ENCODE data around the gene SKI.

Gene SKI

DNA sequence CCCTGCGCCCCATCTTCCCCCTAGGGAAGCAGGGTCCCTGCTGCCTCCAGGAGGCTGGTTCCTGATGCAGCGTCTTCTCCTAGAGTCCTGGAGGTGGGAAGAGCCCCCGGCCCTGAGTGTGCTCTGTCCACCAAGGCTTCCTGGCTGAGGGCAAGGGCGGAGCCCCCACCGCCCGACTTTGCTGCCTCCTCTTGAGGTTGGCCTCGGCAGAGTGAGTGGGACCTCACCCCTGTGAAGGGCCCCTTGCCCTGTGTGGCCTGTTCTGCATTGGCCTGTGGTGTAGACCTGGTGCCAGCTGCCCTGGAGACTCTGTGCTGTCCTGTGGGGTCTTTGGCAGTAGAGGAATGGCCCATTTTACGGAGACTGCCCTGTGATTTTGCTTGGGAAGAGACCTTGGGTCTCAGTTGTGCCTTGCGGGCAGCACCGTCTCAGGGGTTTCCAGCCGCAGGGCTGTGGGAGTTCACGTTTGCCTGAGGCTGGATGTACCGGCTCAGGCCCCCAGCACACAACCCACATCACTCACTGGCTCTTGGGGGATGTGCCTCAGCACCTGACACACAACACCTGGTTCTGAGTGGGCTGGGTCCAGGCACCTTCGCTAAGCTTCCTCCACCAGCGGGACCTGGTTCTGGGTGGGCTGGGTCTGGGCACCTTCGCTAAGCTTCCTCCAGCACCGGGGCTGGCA is 73.6 kb downstream of the SKI start:
- TF ChIP-seq CTCF (IDR thresholded peaks at IDR 0.05; ENCODE audit: borderline replicate concordance, insufficient read depth, low read depth, low read length): no peak
- no peak overlapping the region for H3K4me3 ChIP-seq (ENCODE audit: low read depth, low read length)

DNA sequence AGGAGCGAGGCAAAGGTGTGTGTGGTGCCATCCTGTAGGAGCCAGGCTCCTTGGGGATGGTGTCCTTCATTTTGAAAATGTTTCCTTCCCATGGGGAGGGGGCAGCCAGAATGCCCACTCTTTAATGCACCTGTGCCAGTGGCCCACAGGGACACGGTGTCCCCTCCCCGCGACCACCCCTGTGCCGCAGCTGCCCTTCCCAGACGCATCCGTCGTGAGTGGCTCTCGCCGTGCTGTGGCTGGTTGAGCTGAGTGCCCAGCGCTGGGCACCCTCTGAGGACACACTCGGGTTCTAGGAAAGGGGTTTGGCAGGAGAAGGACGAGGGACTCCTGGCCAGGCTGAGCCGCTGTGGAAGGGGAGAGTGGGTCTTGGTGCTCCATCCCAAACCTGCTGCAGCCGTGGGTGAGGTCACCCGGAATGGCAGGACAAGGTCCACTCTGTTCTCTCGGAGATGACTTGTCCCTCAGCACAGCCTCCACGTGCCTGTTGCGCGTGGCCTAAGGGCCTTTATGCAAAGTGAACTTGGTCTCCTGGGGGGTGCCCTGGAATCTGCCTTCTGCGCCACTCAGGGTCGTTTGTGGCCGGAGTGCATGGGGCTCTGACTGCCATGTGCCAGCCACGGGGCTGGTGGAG is 74.3 kb downstream of the SKI start:
- H3K4me3 ChIP-seq (ENCODE audit: low read depth, low read length): no peak overlapping the region
- no peak for TF ChIP-seq CTCF (IDR thresholded peaks at IDR 0.05; ENCODE audit: borderline replicate concordance, insufficient read depth, low read depth, low read length)

DNA sequence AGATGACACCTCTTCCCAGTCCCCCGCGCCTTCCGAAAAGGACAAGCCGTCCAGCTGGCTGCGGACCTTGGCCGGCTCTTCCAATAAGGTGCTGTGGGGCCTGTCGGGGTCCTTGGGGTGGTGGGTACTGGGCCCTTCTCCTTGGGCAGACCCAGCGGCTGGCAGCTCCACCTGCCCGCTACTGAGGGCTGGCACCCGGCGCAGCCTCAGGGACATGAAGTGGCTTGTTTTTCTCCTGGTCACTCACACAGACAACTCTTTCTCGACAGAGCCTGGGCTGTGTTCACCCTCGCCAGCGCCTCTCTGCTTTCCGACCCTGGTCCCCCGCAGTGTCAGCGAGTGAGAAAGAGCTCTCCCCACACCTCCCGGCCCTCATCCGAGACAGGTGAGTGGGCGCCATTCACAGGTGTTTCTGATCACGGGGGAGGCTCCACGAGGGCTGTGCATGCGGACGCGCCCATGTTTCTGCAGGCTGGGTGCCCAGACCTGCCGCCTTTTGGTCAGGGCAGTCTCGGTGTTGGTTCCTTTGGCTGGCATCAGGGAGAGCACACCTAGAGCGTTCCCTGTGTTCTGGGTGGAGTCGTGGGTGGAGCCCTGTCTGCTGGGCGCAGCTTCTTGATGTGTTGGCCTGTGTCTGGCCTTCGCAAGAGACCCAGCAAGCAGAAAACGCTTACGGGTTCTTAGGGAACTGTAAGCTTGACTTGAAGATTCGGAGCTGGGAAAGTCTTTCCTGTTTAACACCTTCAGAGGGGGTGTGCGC is 75.1 kb downstream of the SKI start:
- no peak for TF ChIP-seq CTCF (IDR thresholded peaks at IDR 0.05; ENCODE audit: borderline replicate concordance, insufficient read depth, low read depth, low read length)
- H3K4me3 ChIP-seq (ENCODE audit: low read depth, low read length): no peak overlapping the region

DNA sequence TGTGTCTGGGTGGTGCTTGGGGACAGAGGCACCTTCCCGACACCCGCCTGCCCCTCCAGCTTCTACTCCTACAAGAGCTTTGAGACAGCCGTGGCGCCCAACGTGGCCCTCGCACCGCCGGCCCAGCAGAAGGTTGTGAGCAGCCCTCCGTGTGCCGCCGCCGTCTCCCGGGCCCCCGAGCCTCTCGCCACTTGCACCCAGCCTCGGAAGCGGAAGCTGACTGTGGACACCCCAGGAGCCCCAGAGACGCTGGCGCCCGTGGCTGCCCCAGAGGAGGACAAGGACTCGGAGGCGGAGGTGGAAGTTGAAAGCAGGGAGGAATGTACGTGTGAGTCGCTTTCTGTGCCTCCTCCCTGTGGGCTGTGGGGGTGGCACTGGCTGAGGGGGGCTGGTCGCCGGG is 75.7 kb downstream of the SKI start:
- no peak for TF ChIP-seq CTCF (IDR thresholded peaks at IDR 0.05; ENCODE audit: borderline replicate concordance, insufficient read depth, low read depth, low read length)

GRCh38 chr1:2304282-2304681 is 76.2 kb downstream of the SKI start:
- TF ChIP-seq CTCF (IDR thresholded peaks at IDR 0.05; ENCODE audit: borderline replicate concordance, insufficient read depth, low read depth, low read length): no peak
- H3K4me3 ChIP-seq (ENCODE audit: low read depth, low read length): no peak overlapping the region

More for the DNA sequence above, 75.7 kb downstream of the SKI start:
- no peak overlapping the region for H3K4me3 ChIP-seq (ENCODE audit: low read depth, low read length)

- TF ChIP-seq CTCF (IDR thresholded peaks at IDR 0.05; ENCODE audit: borderline replicate concordance, insufficient read depth, low read depth, low read length): no peak
- no peak overlapping the region for H3K4me3 ChIP-seq (ENCODE audit: low read depth, low read length)
These were observed 77.0 kb downstream of the SKI start for GRCh38 chr1:2304921-2305681.

Measured in GM12875 (cell line).